Measurements from ENCODE around the gene PALLD.
"Not testable (repeated sequence)": the region's sequence is repeated elsewhere in the genome, so short reads cannot be mapped to it uniquely, and the experiment has no call there.

PALLD gene

GRCh38 chr4:168794881-168795280, 298.0 kb downstream of the PALLD start:
- DNase-seq (ENCODE audit: low read depth, low spot score): no peak

- DNase-seq (ENCODE audit: low read depth, low spot score): no peak
These were observed 298.5 kb downstream of the PALLD start for GRCh38 chr4:168795346-168795745.

GRCh38 chr4:168796362-168797106, 299.7 kb downstream of the PALLD start:
- no peak for DNase-seq (ENCODE audit: low read depth, low spot score)

GRCh38 chr4:168797194-168797593, 300.3 kb downstream of the PALLD start:
- DNase-seq (ENCODE audit: low read depth, low spot score): no peak

- no peak for DNase-seq (ENCODE audit: low read depth, low spot score)
These were observed 301.0 kb downstream of the PALLD start for GRCh38 chr4:168797738-168798375.

GRCh38 chr4:168800926-168801325, 304.1 kb downstream of the PALLD start:
- no peak for DNase-seq (ENCODE audit: low read depth, low spot score)

- no peak for DNase-seq (ENCODE audit: low read depth, low spot score)
These were observed 305.4 kb downstream of the PALLD start for GRCh38 chr4:168802222-168802621.

- DNase-seq (ENCODE audit: low read depth, low spot score): not testable (repeated sequence)
These were observed 306.2 kb downstream of the PALLD start for GRCh38 chr4:168803052-168803451.

GRCh38 chr4:168803732-168804131, 306.9 kb downstream of the PALLD start:
- no peak for DNase-seq (ENCODE audit: low read depth, low spot score)

GRCh38 chr4:168804146-168804545, 307.3 kb downstream of the PALLD start:
- no peak for DNase-seq (ENCODE audit: low read depth, low spot score)

GRCh38 chr4:168805341-168805740, 308.5 kb downstream of the PALLD start:
- no peak for DNase-seq (ENCODE audit: low read depth, low spot score)

- not testable (repeated sequence) for DNase-seq (ENCODE audit: low read depth, low spot score)
These were observed 309.4 kb downstream of the PALLD start for GRCh38 chr4:168806247-168806646.

GRCh38 chr4:168811207-168811606, 314.4 kb downstream of the PALLD start:
- no peak for DNase-seq (ENCODE audit: low read depth, low spot score)

- DNase-seq (ENCODE audit: low read depth, low spot score): no peak
These were observed 315.2 kb downstream of the PALLD start for GRCh38 chr4:168811786-168812651.

GRCh38 chr4:168812806-168813205, 316.0 kb downstream of the PALLD start:
- no peak for DNase-seq (ENCODE audit: low read depth, low spot score)

GRCh38 chr4:168813890-168814289, 317.0 kb downstream of the PALLD start:
- DNase-seq (ENCODE audit: low read depth, low spot score): no peak

- DNase-seq (ENCODE audit: low read depth, low spot score): no peak
These were observed 318.8 kb downstream of the PALLD start for GRCh38 chr4:168815379-168816345.

- DNase-seq (ENCODE audit: low read depth, low spot score): no peak
These were observed 320.5 kb downstream of the PALLD start for GRCh38 chr4:168817370-168817769.

- no peak for DNase-seq (ENCODE audit: low read depth, low spot score)
These were observed 325.6 kb downstream of the PALLD start for GRCh38 chr4:168822481-168822880.

GRCh38 chr4:168825975-168826374, 329.1 kb downstream of the PALLD start:
- DNase-seq (ENCODE audit: low read depth, low spot score): no peak

GRCh38 chr4:168826620-168827019, 329.8 kb downstream of the PALLD start:
- DNase-seq (ENCODE audit: low read depth, low spot score): no peak

Measured in activated naive CD8-positive, alpha-beta T cell treated with anti-CD3 and anti-CD28 coated beads, Interleukin-2, amount 50 U/mL, for 16 hours (primary cell).